VCaP (cell line): ENCODE results near the gene MID1.

Experiments
- H3K27ac ChIP-seq: fragments of 450-650 bp; 2 replicates; pipeline ENCODE4 v1.5.1; 2017
- CTCF ChIP-seq: fragments of 450-650 bp; conservative IDR thresholded peaks from 2 replicates; pipeline ENCODE4 v1.5.1; 2017; ENCODE audit warnings: mild to moderate bottlenecking, moderate library complexity

Gene MID1

GRCh38 chrX:10507876-10508275 lies 112.5 kb downstream of the MID1 start:
- no peak for TF ChIP-seq CTCF
- no peak overlapping the region for H3K27ac ChIP-seq

- H3K27ac ChIP-seq, result no peak overlapping the region
- no peak for TF ChIP-seq CTCF
Observed at GRCh38 chrX:10507181-10507580, 113.2 kb downstream of the MID1 start.

GRCh38 chrX:10506781-10507180 lies 113.6 kb downstream of the MID1 start:
- TF ChIP-seq CTCF, result no peak
- H3K27ac ChIP-seq, result no peak overlapping the region

GRCh38 chrX:10505726-10506125 lies 114.7 kb downstream of the MID1 start:
- no peak overlapping the region for H3K27ac ChIP-seq
- no peak for TF ChIP-seq CTCF

- TF ChIP-seq CTCF, result no peak
- H3K27ac ChIP-seq, result no peak overlapping the region
Observed at GRCh38 chrX:10502961-10503360, 117.4 kb downstream of the MID1 start.

- no peak for TF ChIP-seq CTCF
- H3K27ac ChIP-seq, result no peak overlapping the region
Observed at GRCh38 chrX:10501611-10502010, 118.8 kb downstream of the MID1 start.

- H3K27ac ChIP-seq, result no peak overlapping the region
- no peak for TF ChIP-seq CTCF
Observed at GRCh38 chrX:10496345-10496965, 123.9 kb downstream of the MID1 start.
